HepG2 (cell line): ENCODE results near the gene NUDT3. TPM values are rescaled to one million over a fixed set of nuclear protein-coding genes. Genes with fewer than 3 reads are reported as not detected.
A peak's percentile ranks its signal among the peaks of the same experiment; 100 is the strongest.

Experiments
- ATAC-seq: fragments of 200-7000 bp; cut with Tn5 transposase; 3 replicates; pipeline ENCODE4 v1.9.1; 2020; ENCODE audit warnings: mild to moderate bottlenecking, moderate library complexity
- BruUV-seq: library from RNA; stranded (reverse); fragments of 400-500 nt; replicated peaks from 2 replicates; lab custom pipeline; 2021; lab: Mats Ljungman, UMichigan
- CTCF ChIA-PET: fragments of 300-600 bp; formaldehyde crosslinking; extraction: SDS; loops from one replicate; lab custom pipeline; 2021; ENCODE audit warnings: low total read pairs, inconsistent platforms, low intra/inter-chr PET ratio; lab: Yijun Ruan, JAX
- POLR2A ChIA-PET: fragments of 350-600 bp; sonication (Branson Sonifier 250); formaldehyde crosslinking; loops from one replicate; lab custom pipeline; 2020; ENCODE audit warnings: antibody characterized with exemption, inconsistent platforms; lab: Yijun Ruan, JAX
- DNase-seq: peaks from one replicate; pipeline ENCODE4 v3.0.0-alpha.2; 2015; ENCODE audit warnings: low spot score
- FAIRE-seq: peaks from 3 replicates; lab custom pipeline; 2011; peaks lifted over from hg19 to GRCh38; lab: Jason Lieb, UNC
- H2AFZ ChIP-seq: one replicate; pipeline ENCODE4 v1.6.1; 2011; ENCODE audit warnings: low read length, inconsistent platforms
- H3K27ac ChIP-seq: fragments of 300-600 bp; 3 replicates; pipeline ENCODE4 v1.8.0; 2011; ENCODE audit warnings: mixed run types, mild to moderate bottlenecking, mixed read lengths, low read length, inconsistent platforms; ENCODE audit not compliant: insufficient read depth; ENCODE audit errors: extremely low read length
- H3K27me3 ChIP-seq, 2 experiments: fragments of 200-600 bp in 1 of 2; 2 replicates in 1 of 2; 3 replicates in 1 of 2; pipeline versions ENCODE4 v1.6.0 to v1.8.0; 2011; ENCODE audit warnings: low read length in 2 of 2, mild to moderate bottlenecking in 2 of 2, moderate library complexity in 2 of 2, inconsistent platforms in 1 of 2; ENCODE audit not compliant: insufficient read depth in 2 of 2, control insufficient read depth in 1 of 2
- H3K36me3 ChIP-seq, 2 experiments: fragments of 200-600 bp in 1 of 2; replicated peaks in 1 of 2; 2 replicates in 1 of 2; 3 replicates in 1 of 2; pipeline versions ENCODE4 v1.5.1 to v1.8.0; 2011; ENCODE audit warnings: low read length in 2 of 2, inconsistent platforms in 1 of 2; ENCODE audit not compliant: insufficient read depth in 2 of 2, control insufficient read depth in 1 of 2
- H3K4me1 ChIP-seq: 2 replicates; pipeline ENCODE4 v1.5.1; 2012; ENCODE audit warnings: low read length, inconsistent platforms; ENCODE audit not compliant: insufficient read depth
- H3K4me2 ChIP-seq: 2 replicates; pipeline ENCODE4 v1.6.0; 2011; ENCODE audit warnings: low read depth, low read length, inconsistent platforms
- H3K4me3 ChIP-seq, 3 experiments: fragments of 200-600 bp in 1 of 3; sonication (generic), shearing (Covaris generic) in 1 of 3; replicated peaks in 1 of 3; 2 replicates each; pipeline ENCODE4 v1.5.1; 2011 to 2016; ENCODE audit warnings: low read length in 3 of 3, inconsistent platforms in 2 of 3, low read depth in 2 of 3, mild to moderate bottlenecking in 2 of 3, control low read depth in 1 of 3, mixed read lengths in 1 of 3; ENCODE audit not compliant: insufficient read depth in 1 of 3
- H3K79me2 ChIP-seq: one replicate; pipeline ENCODE4 v1.6.1; 2011; ENCODE audit warnings: low read length, inconsistent platforms; ENCODE audit not compliant: insufficient read depth
- H3K9ac ChIP-seq: 2 replicates; pipeline ENCODE4 v1.6.0; 2011; ENCODE audit warnings: mild to moderate bottlenecking, low read depth, low read length, inconsistent platforms; ENCODE audit not compliant: insufficient read depth
- H3K9me3 ChIP-seq: 2 replicates; pipeline ENCODE4 v1.5.1; 2012; ENCODE audit warnings: mild to moderate bottlenecking, low read length
- H4K20me1 ChIP-seq: 2 replicates; pipeline ENCODE4 v1.6.0; 2011; ENCODE audit warnings: inconsistent platforms, mild to moderate bottlenecking, low read length, moderate library complexity; ENCODE audit not compliant: insufficient read depth
- DPF2 ChIP-seq: sonication (generic); formaldehyde crosslinking; IDR thresholded peaks from 2 replicates; pipeline ENCODE4 v1.4.0; 2020; ENCODE audit warnings: mild to moderate bottlenecking, low read depth, missing genetic modification reagents, borderline replicate concordance
- EZH2 ChIP-seq: conservative IDR thresholded peaks from 2 replicates; pipeline ENCODE4 v1.6.1; 2012; ENCODE audit warnings: mild to moderate bottlenecking, low read depth, low read length, moderate library complexity
- FOXA3 ChIP-seq: IDR thresholded peaks from 2 replicates; pipeline ENCODE4 v1.6.1; 2016; ENCODE audit warnings: missing genetic modification reagents, missing compliant biosample characterization
- FOXP1 ChIP-seq, 2 experiments: fragments of 450-650 bp in 1 of 2; IDR thresholded peaks; 2 replicates each; pipeline ENCODE4 v1.6.1; 2017 to 2018; ENCODE audit warnings: antibody characterized with exemption in 1 of 2
- HNF4A ChIP-seq: sonication (generic); formaldehyde crosslinking; IDR thresholded peaks from 2 replicates; pipeline ENCODE4 v1.4.0; 2020; ENCODE audit warnings: missing genetic modification reagents
- HNRNPK ChIP-seq: fragments of 200-400 bp; formaldehyde crosslinking; IDR thresholded peaks from 2 replicates; pipeline ENCODE4 v1.6.1; 2018; ENCODE audit warnings: low read length, low read depth, moderate library complexity, mild to moderate bottlenecking; ENCODE audit not compliant: poor library complexity, severe bottlenecking
- KMT2A ChIP-seq: sonication (generic); formaldehyde crosslinking; IDR thresholded peaks from 2 replicates; pipeline ENCODE4 v1.4.0; 2020; ENCODE audit warnings: missing genetic modification reagents
- SOX13 ChIP-seq, 3 experiments: fragments of 450-650 bp in 1 of 3; sonication (generic) in 1 of 3; formaldehyde crosslinking in 1 of 3; IDR thresholded peaks in 2 of 3; conservative IDR thresholded peaks in 1 of 3; 2 replicates each; pipeline versions ENCODE4 v1.5.0 to v1.6.1; 2016 to 2020; ENCODE audit warnings: antibody characterized with exemption in 1 of 3, mild to moderate bottlenecking in 1 of 3, missing compliant biosample characterization in 1 of 3, missing genetic modification reagents in 1 of 3, moderate library complexity in 1 of 3
- SOX6 ChIP-seq, 2 experiments: fragments of 450-650 bp in 1 of 2; sonication (generic) in 1 of 2; formaldehyde crosslinking in 1 of 2; IDR thresholded peaks; 2 replicates each; pipeline versions ENCODE4 v1.4.0 to v1.6.1; 2017 to 2020; ENCODE audit warnings: antibody characterized with exemption in 1 of 2, mild to moderate bottlenecking in 1 of 2, missing genetic modification reagents in 1 of 2
- ZMYM4 ChIP-seq: sonication (generic); formaldehyde crosslinking; IDR thresholded peaks from 2 replicates; pipeline ENCODE4 v1.8.1; 2023; ENCODE audit warnings: mild to moderate bottlenecking, missing genetic modification reagents
- ZNF260 ChIP-seq: sonication (generic); formaldehyde crosslinking; IDR thresholded peaks from 2 replicates; pipeline ENCODE4 v1.4.0; 2020; ENCODE audit warnings: missing genetic modification reagents, low read depth, mild to moderate bottlenecking, borderline replicate concordance
- ZNF331 ChIP-seq: sonication (generic); formaldehyde crosslinking; IDR thresholded peaks from 2 replicates; pipeline ENCODE4 v1.4.0; 2020; ENCODE audit warnings: missing genetic modification reagents
- WGBS: methylation state at CpG from one replicate; pipeline ENCODE4 v1.1.6; 2017; ENCODE audit warnings: low lambda C conversion rate; 5-methylcytosine and 5-hydroxymethylcytosine counted together
- in situ Hi-C: cut with HindIII; loops from 2 replicates; pipeline ENCODE4 v1.10.0; 2017; ENCODE audit warnings: low pct_unique_long_range_greater_than_20kb; ENCODE audit not compliant: extremely low pct_ligation_motif_present
- intact Hi-C: fragments of 100-400 bp; cut with micrococcal nuclease; formaldehyde crosslinking; loops from one replicate; pipeline ENCODE4 v1.10.0; 2022; ENCODE audit not compliant: unreplicated experiment
- polyA plus RNA-seq, 8 experiments: library from polyadenylated mRNA; depleted of rRNA in 3 of 8; stranded (reverse) in 7 of 8; unstranded in 1 of 8; fragments of >200 nt; fragmentation: Illumina TruSeq in 4 of 8; extraction: Trizol in 4 of 8; gene quantifications; 2 replicates each; pipeline versions ENCODE4 v1.2.1 to v1.2.3, GENCODE V29; 2011 to 2016; ENCODE audit warnings: low read depth in 4 of 8, missing spikeins in 1 of 8, mixed read lengths in 1 of 8; ENCODE audit not compliant: insufficient read depth in 1 of 8
- total RNA-seq, 5 experiments: library from RNA; depleted of rRNA; stranded (reverse); fragments of >200 nt; fragmentation: Illumina TruSeq; extraction: Trizol; gene quantifications; 2 replicates each; pipeline ENCODE4 v1.2.3, GENCODE V29; 2016; ENCODE audit warnings: low read depth in 1 of 5
- TF ChIP-seq, protein P1 (sequence below): sonication (generic); formaldehyde crosslinking; IDR thresholded peaks from 2 replicates; pipeline ENCODE4 v1.4.0; 2020; ENCODE audit warnings: missing genetic modification reagents
- TF ChIP-seq, protein P2 (sequence below): IDR thresholded peaks from 2 replicates; pipeline ENCODE4 v1.6.1; 2012; ENCODE audit warnings: low read depth, low read length, improper control_type of control experiment
- TF ChIP-seq, protein P3 (sequence below): sonication (generic); formaldehyde crosslinking; IDR thresholded peaks from 2 replicates; pipeline ENCODE4 v1.4.0; 2020; ENCODE audit warnings: mild to moderate bottlenecking, missing genetic modification reagents

The NUDT3 gene
- total and polyA plus RNA-seq, 2 of the 13 experiments (the other 11 are each of a cell fraction or from before 2014, with no cell fraction given): 20.2 to 20.6 TPM

DNA sequence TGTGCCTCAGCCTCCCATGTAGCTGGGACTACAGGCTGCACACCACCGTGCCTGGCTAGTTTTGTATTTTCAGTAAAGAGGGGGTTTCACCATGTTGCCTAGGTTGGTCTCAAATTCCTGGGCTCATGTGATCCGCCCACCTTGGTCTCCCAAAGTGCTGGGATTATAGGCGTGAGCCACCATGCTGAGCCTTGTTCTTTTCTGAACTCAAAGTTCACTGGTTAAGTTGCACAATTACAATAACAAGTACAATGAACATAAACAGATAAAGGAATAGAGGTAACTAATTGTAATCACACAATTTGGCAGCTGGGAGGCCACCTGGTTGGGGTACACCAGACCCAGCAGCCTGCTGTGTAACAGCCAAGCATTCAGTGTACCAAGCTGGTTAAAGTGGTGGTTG, 6.7 kb downstream of the NUDT3 start:
- FAIRE-seq (no peak), ATAC-seq (peak; percentile 59), DNase-seq (peak; percentile 84)
- Histone ChIP-seq H2AFZ (no peak overlapping the region), H3K4me1 (peaks cover 70% of the 10 kb centered on the region), H3K4me2 (peak overlapping the region; percentile 40), H3K4me3 (no peak overlapping the region), H3K9me3 (no peaks in the 10 kb centered on the region), H4K20me1 (peaks cover 28% of the 10 kb centered on the region), H3K9ac (no peak overlapping the region), H3K79me2 (peaks cover 94% of the 10 kb centered on the region), H3K27ac (peak overlapping the region; percentile 27), H3K36me3 (peaks cover 0 to 12% of the 10 kb centered on the region in 2 experiments; a peak in 3 of 5 replicates), H3K27me3 (no peaks in the 10 kb centered on the region)
- intact Hi-C loops (no loop called here), in situ Hi-C loops (no loop called here)
- 69% methylated on average over 3 of the region's 3 CpGs for WGBS
- ChIA-PET CTCF (no interaction called here), POLR2A (interaction anchor here (0.7 to 1.6 kb wide), 4 partner anchors 7 to 136 kb away, joined by 3 to 6 read pairs (median 4); no protein-coding TSS in a partner anchor)
- BruUV-seq: no TSS peak
- TF ChIP-seq HNF4A: peak; percentile 86
- TF ChIP-seq, protein P1, sequence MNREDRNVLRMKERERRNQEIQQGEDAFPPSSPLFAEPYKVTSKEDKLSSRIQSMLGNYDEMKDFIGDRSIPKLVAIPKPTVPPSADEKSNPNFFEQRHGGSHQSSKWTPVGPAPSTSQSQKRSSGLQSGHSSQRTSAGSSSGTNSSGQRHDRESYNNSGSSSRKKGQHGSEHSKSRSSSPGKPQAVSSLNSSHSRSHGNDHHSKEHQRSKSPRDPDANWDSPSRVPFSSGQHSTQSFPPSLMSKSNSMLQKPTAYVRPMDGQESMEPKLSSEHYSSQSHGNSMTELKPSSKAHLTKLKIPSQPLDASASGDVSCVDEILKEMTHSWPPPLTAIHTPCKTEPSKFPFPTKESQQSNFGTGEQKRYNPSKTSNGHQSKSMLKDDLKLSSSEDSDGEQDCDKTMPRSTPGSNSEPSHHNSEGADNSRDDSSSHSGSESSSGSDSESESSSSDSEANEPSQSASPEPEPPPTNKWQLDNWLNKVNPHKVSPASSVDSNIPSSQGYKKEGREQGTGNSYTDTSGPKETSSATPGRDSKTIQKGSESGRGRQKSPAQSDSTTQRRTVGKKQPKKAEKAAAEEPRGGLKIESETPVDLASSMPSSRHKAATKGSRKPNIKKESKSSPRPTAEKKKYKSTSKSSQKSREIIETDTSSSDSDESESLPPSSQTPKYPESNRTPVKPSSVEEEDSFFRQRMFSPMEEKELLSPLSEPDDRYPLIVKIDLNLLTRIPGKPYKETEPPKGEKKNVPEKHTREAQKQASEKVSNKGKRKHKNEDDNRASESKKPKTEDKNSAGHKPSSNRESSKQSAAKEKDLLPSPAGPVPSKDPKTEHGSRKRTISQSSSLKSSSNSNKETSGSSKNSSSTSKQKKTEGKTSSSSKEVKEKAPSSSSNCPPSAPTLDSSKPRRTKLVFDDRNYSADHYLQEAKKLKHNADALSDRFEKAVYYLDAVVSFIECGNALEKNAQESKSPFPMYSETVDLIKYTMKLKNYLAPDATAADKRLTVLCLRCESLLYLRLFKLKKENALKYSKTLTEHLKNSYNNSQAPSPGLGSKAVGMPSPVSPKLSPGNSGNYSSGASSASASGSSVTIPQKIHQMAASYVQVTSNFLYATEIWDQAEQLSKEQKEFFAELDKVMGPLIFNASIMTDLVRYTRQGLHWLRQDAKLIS (CRISPR knock-in tag): no peak
- peak; percentile 100 for TF ChIP-seq ZNF331 (CRISPR knock-in tag)
- no peak for TF ChIP-seq HNRNPK
- TF ChIP-seq ZNF260 (CRISPR knock-in tag): no peak
- TF ChIP-seq, protein P2, sequence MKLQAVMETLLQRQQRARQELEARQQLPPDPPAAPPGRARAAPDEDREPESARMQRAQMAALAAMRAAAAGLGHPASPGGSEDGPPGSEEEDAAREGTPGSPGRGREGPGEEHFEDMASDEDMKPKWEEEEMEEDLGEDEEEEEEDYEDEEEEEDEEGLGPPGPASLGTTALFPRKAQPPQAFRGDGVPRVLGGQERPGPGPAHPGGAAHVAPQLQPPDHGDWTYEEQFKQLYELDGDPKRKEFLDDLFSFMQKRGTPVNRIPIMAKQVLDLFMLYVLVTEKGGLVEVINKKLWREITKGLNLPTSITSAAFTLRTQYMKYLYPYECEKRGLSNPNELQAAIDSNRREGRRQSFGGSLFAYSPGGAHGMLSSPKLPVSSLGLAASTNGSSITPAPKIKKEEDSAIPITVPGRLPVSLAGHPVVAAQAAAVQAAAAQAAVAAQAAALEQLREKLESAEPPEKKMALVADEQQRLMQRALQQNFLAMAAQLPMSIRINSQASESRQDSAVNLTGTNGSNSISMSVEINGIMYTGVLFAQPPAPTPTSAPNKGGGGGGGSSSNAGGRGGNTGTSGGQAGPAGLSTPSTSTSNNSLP: peak; percentile 26; the same call in 1 of the 2 replicates
- no peak for TF ChIP-seq FOXP1 (IDR thresholded peaks at IDR 0.05)
- TF ChIP-seq FOXP1 (CRISPR knock-in tag; IDR thresholded peaks at IDR 0.05): peak; percentile 49; the same call in 1 of the 2 replicates
- TF ChIP-seq EZH2: no peak
- TF ChIP-seq DPF2: 0 out of 2 replicates have a peak, but pooled peaks have one; percentile 32
- no peak for TF ChIP-seq SOX6 (IDR thresholded peaks at IDR 0.05)
- TF ChIP-seq SOX6 (CRISPR knock-in tag; IDR thresholded peaks at IDR 0.05): peak; percentile 91
- 0 out of 2 replicates have a peak, but pooled peaks have one; percentile 14 for TF ChIP-seq FOXA3 (CRISPR knock-in tag)
- TF ChIP-seq KMT2A: peak; percentile 1; the same call in 1 of the 2 replicates
- TF ChIP-seq ZMYM4: peak; percentile 83
- no peak for TF ChIP-seq SOX13 (IDR thresholded peaks at IDR 0.05)
- TF ChIP-seq SOX13 (CRISPR knock-in tag; conservative IDR thresholded peaks at IDR 0.05 in 1 of 2, IDR thresholded peaks at IDR 0.05 in 1 of 2): peak in 1 of 2 experiments; percentile 89; a peak in 2 of 4 replicates
- TF ChIP-seq, protein P3, sequence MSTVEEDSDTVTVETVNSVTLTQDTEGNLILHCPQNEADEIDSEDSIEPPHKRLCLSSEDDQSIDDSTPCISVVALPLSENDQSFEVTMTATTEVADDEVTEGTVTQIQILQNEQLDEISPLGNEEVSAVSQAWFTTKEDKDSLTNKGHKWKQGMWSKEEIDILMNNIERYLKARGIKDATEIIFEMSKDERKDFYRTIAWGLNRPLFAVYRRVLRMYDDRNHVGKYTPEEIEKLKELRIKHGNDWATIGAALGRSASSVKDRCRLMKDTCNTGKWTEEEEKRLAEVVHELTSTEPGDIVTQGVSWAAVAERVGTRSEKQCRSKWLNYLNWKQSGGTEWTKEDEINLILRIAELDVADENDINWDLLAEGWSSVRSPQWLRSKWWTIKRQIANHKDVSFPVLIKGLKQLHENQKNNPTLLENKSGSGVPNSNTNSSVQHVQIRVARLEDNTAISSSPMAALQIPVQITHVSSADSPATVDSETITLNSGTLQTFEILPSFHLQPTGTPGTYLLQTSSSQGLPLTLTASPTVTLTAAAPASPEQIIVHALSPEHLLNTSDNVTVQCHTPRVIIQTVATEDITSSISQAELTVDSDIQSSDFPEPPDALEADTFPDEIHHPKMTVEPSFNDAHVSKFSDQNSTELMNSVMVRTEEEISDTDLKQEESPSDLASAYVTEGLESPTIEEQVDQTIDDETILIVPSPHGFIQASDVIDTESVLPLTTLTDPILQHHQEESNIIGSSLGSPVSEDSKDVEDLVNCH (CRISPR knock-in tag): no peak
